Aorta (tissue), 5 donors: ENCODE data around the gene ST3GAL6. TPM values are rescaled to one million over a fixed set of nuclear protein-coding genes. Genes with fewer than 3 reads are reported as not detected.

ENCODE experiments used
- ATAC-seq: fragments of 200-7000 bp; cut with Tn5 transposase; one replicate; pipeline ENCODE4 v1.9.1; 2022; ENCODE audit warnings: moderate library complexity; ENCODE audit not compliant: low FRiP score
- DNase-seq, 2 donors: peaks; one replicate each; pipeline ENCODE4 v3.0.0-alpha.2; 2020
- H3K27ac ChIP-seq, 2 donors: one replicate each; pipeline ENCODE4 v1.5.1; 2013; ENCODE audit warnings: low read length in 2 of 2, mild to moderate bottlenecking in 2 of 2, moderate library complexity in 2 of 2, control low read depth in 1 of 2, inconsistent platforms in 1 of 2, low read depth in 1 of 2
- H3K27me3 ChIP-seq, 2 donors: one replicate each; pipeline ENCODE4 v1.6.1; 2013; ENCODE audit warnings: control low read depth in 1 of 2, low read length in 1 of 2, mild to moderate bottlenecking in 1 of 2, moderate library complexity in 1 of 2; ENCODE audit not compliant: insufficient read depth in 2 of 2, control insufficient read depth in 1 of 2
- H3K36me3 ChIP-seq, 2 donors: one replicate each; pipeline ENCODE4 v1.6.1; 2013; ENCODE audit warnings: control low read depth in 1 of 2, low read length in 1 of 2, mild to moderate bottlenecking in 1 of 2; ENCODE audit not compliant: insufficient read depth in 2 of 2, control insufficient read depth in 1 of 2
- H3K4me1 ChIP-seq, 2 donors: one replicate each; pipeline ENCODE4 v1.6.1; 2013; ENCODE audit warnings: low read length in 2 of 2, control low read depth in 1 of 2, mild to moderate bottlenecking in 1 of 2, moderate library complexity in 1 of 2; ENCODE audit not compliant: insufficient read depth in 2 of 2, control insufficient read depth in 1 of 2
- H3K4me3 ChIP-seq, 2 donors: one replicate each; pipeline ENCODE4 v1.5.1; 2013; ENCODE audit warnings: low read length in 2 of 2, control low read depth in 1 of 2, mild to moderate bottlenecking in 1 of 2
- H3K9me3 ChIP-seq: one replicate; pipeline ENCODE4 v1.6.1; 2013; ENCODE audit warnings: mild to moderate bottlenecking, low read length; ENCODE audit not compliant: control insufficient read depth
- WGBS, 2 donors: extraction: QIAGEN DNeasy Blood & Tissue Kit; methylation state at CpG; one replicate each; pipeline ENCODE4 v1.1.7; 2013; 5-methylcytosine and 5-hydroxymethylcytosine counted together
- intact Hi-C, 2 donors: fragments of 100-400 bp; cut with DNase I; formaldehyde crosslinking; loops; one replicate each; pipeline versions ENCODE4 v1.14.2 to v1.15.0; 2022
- polyA plus RNA-seq, 2 donors: library from polyadenylated mRNA; stranded (reverse); fragments of 200-250 nt; gene quantifications; one replicate each; pipeline ENCODE4 v1.2.3, GENCODE V29; 2013
- total RNA-seq, 2 donors: library from RNA; stranded (reverse); fragmentation: NEBNext Ultra II Directional; extraction: Animal tissue kit (Norgen Biotek cat#: 25700); gene quantifications; one replicate each; pipeline ENCODE4 v1.2.1, GENCODE V29; 2021
- donor health status: healthy with polysubstance abuse.
- donor health status: Bipolar disorder and iron deficiency.
- donor health status: DM: no; HTN: no; CAD: no.
- donor health status: DM: no; HTN: no; CAD: no.
- donor health status: DM: yes; HTN: yes; CAD: no.

ST3GAL6 gene
- total and polyA plus RNA-seq, 4 donors, result 7.5 to 27.9 (median 16.7) TPM

DNA sequence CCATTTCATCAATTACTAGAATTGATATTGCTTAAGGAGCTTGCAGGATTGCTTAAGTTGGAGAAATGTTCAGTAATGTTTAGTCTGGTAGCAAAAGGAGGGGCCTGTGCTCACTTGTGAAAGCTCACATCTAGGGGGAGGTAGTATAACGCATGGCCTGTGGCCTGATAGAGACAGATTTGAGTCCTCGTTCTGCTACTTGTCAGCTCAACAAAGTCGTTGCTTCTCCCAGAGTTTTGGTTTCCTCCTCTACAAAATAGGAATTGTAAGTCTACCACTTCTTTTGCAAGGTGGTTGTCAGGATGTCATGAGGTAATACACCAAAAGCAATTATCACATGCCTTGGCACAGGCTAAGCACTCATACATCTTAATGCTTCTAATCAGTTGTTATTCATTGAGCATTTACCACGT lies 1.3 kb downstream of the ST3GAL6 start:
- WGBS, 2 donors, result 55 to 66% methylated on average over 4 of the region's 4 CpGs

DNA sequence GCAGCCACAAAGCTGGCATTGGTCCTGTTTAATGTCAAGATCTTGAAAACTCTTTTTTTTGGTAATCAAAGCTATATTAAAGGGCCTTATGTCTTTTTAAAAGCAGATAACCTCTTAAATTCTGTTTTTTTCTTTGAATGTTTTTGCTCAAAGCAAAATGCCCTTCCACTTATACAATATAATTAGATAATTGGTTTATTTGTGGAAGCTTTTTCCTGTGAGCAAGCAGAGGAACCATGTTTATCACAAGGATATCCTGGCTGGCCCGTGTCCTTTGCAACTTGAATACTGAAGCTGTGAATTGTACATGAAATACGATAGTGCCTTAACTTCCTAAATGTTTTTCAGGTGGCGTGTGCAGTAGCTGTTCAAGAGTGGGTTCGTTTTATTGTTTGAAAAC lies 2.6 kb downstream of the ST3GAL6 start:
- H3K27me3 ChIP-seq, result no peaks in the 10 kb centered on the region
- peaks cover 6% of the 10 kb centered on the region in 2 donors for H3K4me1 ChIP-seq
- H3K9me3 ChIP-seq, result no peaks in the 10 kb centered on the region
- 87 to 93% methylated on average over 4 of the region's 4 CpGs for WGBS, 2 donors
- no peak overlapping the region for H3K4me3 ChIP-seq
- ATAC-seq, result no peak
- no peak overlapping the region for H3K27ac ChIP-seq
- intact Hi-C loops, result no loop called here
- no peaks in the 10 kb centered on the region for H3K36me3 ChIP-seq
- no peak for DNase-seq

More for the DNA sequence above, 1.3 kb downstream of the ST3GAL6 start:
- ATAC-seq (peak; percentile 42), DNase-seq (no peak)
- Histone ChIP-seq H3K27me3 (no peaks in the 10 kb centered on the region), H3K4me1 (peaks cover 6% of the 10 kb centered on the region in 2 donors), H3K4me3 (no peak overlapping the region), H3K27ac (no peak overlapping the region), H3K36me3 (no peaks in the 10 kb centered on the region), H3K9me3 (no peaks in the 10 kb centered on the region)
- intact Hi-C loops, result no loop called here

DNA sequence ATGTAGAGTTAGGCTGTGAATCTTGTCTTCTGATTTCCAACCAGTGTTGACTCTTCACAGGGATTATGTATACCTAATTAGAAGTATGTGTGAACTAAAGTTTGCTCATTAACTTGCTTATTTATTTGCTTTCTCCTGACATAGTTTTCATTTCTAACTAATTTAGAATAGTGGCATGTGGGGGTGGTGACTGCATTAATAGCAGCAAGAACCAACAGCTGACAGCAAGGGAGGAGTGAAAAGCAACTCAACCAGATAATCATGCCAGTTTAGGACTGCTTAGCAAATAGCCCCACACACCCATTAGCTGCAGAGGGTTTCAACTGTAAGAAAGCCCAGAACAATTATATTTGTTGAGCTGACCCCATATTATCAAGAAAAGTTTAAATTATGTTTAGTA lies 3.8 kb downstream of the ST3GAL6 start:
- Histone ChIP-seq H3K4me3 (no peak overlapping the region), H3K4me1 (peaks cover 6% of the 10 kb centered on the region in 2 donors), H3K9me3 (no peaks in the 10 kb centered on the region), H3K27ac (no peak overlapping the region), H3K36me3 (no peaks in the 10 kb centered on the region), H3K27me3 (no peaks in the 10 kb centered on the region)
- no peak for ATAC-seq
- no peak for DNase-seq
- intact Hi-C loops, result no loop called here

DNA sequence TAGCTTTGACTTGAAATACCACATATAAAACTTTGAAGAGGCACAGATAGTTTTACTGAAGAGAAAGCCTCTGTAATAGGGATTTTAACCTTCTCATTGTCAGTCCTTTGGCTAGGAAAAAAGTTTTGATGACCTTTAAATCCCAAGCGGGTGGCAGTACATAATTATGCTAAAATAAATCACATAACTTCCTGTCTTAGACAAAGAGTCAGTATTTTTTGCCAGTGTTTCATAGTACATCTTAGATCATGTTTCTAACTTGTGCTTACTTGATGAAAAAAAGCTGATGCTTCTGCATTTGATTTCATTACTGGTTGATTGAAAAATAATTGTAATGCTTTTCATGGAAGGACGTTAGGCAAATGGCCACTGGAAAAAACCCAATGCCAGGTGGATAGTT lies 5.8 kb downstream of the ST3GAL6 start:
- no peaks in the 10 kb centered on the region for H3K9me3 ChIP-seq
- no peak overlapping the region for H3K27ac ChIP-seq
- WGBS, 2 donors, result 59 to 77% methylated on average over 2 of the region's 2 CpGs
- no peak overlapping the region for H3K4me3 ChIP-seq
- no peaks in the 10 kb centered on the region for H3K36me3 ChIP-seq
- ATAC-seq (no peak), DNase-seq (no peak)
- intact Hi-C loops, result no loop called here
- no peaks in the 10 kb centered on the region for H3K4me1 ChIP-seq
- H3K27me3 ChIP-seq, result no peaks in the 10 kb centered on the region

DNA sequence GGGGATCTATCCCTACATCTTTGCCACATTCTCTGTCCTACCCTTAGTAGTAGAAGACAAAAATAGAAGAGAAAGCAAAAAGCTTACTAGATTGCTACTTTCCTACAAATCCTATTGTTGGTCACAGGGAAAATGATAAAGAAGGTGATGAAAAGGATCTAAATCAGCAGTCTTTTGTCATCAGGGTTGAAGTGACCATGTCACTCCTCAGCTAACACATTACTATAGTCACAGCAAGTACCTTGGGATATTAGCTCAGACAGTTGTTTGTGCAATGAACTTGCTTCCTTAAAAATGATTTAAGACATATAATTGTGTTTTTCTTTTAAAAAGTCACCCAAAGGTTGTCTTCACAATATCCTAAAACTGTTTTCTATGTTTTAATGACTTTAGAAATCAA lies 6.3 kb downstream of the ST3GAL6 start:
- Histone ChIP-seq H3K4me3 (no peak overlapping the region), H3K36me3 (no peaks in the 10 kb centered on the region), H3K27ac (no peak overlapping the region), H3K4me1 (no peaks in the 10 kb centered on the region), H3K9me3 (no peaks in the 10 kb centered on the region), H3K27me3 (no peaks in the 10 kb centered on the region)
- ATAC-seq, result no peak
- no peak for DNase-seq
- intact Hi-C loops, result no loop called here

DNA sequence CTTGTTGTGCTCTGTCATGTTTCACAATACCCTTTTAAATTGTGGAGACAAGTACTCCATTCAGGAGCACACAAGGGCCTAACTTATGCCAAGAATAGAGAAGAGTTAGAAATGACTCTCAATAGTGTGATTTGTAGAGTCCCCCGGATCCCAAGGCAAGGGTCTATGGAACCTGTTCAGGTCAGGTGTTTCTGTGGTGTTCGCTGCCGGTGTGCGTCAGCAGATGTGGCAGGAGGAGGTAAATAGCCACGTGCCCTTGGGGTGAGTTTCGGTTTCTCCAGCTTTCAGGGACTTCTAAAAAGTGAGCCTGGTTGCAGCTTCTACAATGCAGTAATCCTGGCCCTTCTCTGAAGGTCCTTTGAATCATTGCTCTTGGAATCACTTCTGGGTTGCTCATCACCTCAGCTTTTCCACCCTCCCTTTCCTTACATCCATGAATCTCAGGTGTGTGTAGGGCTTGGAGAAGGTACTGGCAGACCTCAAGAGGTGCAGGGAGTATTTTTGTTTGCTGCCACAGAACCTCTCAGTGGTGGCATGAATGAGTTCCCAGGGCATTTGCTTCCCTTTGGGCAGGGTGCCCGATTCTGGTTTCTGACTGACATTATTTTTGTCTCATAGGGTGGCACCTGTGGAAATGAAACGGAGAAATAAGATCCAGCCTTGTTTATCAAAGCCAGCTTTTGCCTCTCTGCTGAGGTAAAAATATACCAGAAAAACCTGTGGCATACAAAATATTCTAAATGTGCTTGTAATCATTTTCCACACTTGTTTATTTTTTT lies 7.3 kb downstream of the ST3GAL6 start:
- Histone ChIP-seq H3K27ac (no peak overlapping the region), H3K4me3 (no peak overlapping the region), H3K36me3 (no peaks in the 10 kb centered on the region), H3K27me3 (no peaks in the 10 kb centered on the region), H3K4me1 (no peaks in the 10 kb centered on the region), H3K9me3 (no peaks in the 10 kb centered on the region)
- no peak for DNase-seq
- ATAC-seq, result no peak
- intact Hi-C loops, result no loop called here
- WGBS, 2 donors, result 85 to 89% methylated on average over 8 of the region's 8 CpGs

DNA sequence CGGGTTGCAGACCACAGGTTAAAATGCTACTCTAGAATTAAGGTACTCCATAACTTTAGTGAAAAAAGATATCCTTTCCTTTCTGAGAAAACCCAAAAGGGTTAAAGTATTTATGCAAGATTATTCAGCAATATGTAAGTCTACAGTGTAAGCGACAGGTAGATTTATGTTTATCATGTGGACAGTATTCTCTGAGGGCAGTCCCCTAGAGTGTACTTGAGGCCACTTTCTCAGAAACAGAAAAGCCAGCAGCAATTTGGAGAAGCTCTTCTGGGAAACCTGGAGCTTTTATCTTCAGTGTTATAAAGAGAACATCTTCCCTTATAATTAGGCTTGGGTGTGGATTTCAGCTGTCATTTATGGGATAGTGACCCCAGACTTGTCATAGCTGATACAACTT lies 8.9 kb downstream of the ST3GAL6 start:
- Histone ChIP-seq H3K4me3 (no peak overlapping the region), H3K27me3 (no peaks in the 10 kb centered on the region), H3K27ac (no peak overlapping the region), H3K4me1 (peaks cover 0 to 4% of the 10 kb centered on the region in 2 donors), H3K36me3 (no peaks in the 10 kb centered on the region), H3K9me3 (no peaks in the 10 kb centered on the region)
- DNase-seq (no peak), ATAC-seq (no peak)
- intact Hi-C loops, result no loop called here
- 86 to 94% methylated on average over 2 of the region's 2 CpGs for WGBS, 2 donors

DNA sequence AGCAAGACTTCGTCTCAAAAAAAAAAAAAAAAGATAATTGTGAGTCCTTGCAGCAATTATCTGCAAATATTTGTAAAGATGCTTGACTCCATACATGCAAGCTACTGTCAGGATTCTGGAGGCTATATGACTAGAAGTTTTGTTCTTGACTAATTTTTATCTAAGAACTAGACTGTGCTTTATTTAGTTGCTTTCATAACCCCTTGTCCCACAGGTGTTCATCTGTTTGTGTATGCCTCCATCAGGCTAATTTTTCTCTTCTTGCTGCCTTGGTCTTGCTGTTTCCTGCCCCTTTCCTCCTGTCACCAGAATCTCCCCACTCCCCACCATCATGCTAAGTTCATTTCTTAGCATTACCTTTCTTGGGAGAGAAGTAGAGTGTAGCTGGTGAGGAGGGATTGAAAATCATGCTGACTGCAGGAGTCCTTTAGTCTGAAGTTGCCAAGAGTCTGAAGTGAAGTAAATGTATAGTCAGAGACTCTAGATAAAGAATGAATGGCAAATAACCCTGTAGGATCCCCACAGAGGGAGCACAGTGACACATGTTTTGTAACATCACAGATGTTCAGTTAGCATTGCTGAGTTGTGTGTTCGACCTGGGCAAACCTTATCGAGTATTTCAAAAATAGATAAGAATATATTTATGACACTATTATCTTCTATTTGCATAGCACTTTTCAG lies 12.5 kb downstream of the ST3GAL6 start:
- H3K9me3 ChIP-seq, result no peaks in the 10 kb centered on the region
- no peaks in the 10 kb centered on the region for H3K36me3 ChIP-seq
- 81 to 84% methylated on average over 3 of the region's 3 CpGs for WGBS, 2 donors
- H3K4me3 ChIP-seq, result no peak overlapping the region
- DNase-seq, result no peak
- no peak for ATAC-seq
- peaks cover 11 to 17% of the 10 kb centered on the region in 2 donors for H3K4me1 ChIP-seq
- intact Hi-C loops, result no loop called here
- no peak overlapping the region for H3K27ac ChIP-seq
- H3K27me3 ChIP-seq, result no peaks in the 10 kb centered on the region

GRCh38 chr3:98776140-98776493 lies 13.0 kb downstream of the ST3GAL6 start:
- intact Hi-C loops, result no loop called here
- H3K4me1 ChIP-seq, result peaks cover 11 to 17% of the 10 kb centered on the region in 2 donors

More at GRCh38 chr3:98776140-98776493, 13.0 kb downstream of the ST3GAL6 start:
- peak overlapping the region; percentile 14 to 44 for H3K27ac ChIP-seq
- H3K4me3 ChIP-seq, result no peak overlapping the region
- ATAC-seq (no peak), DNase-seq (no peak)
- H3K9me3 ChIP-seq, result no peaks in the 10 kb centered on the region
- no peaks in the 10 kb centered on the region for H3K27me3 ChIP-seq
- H3K36me3 ChIP-seq, result no peaks in the 10 kb centered on the region
